CD4-positive, alpha-beta T cell (primary cell): ENCODE data around the gene AGRN. TPM values are rescaled to one million over a fixed set of nuclear protein-coding genes. Genes with fewer than 3 reads are reported as not detected.
"Not testable (repeated sequence)": the region's sequence is repeated elsewhere in the genome, so short reads cannot be mapped to it uniquely, and the experiment has no call there.

Experiments used
- ATAC-seq: fragments of 200-7000 bp; cut with Tn5 transposase; one replicate; pipeline ENCODE4 v1.10.0; 2022; ENCODE audit warnings: mild to moderate bottlenecking; ENCODE audit not compliant: poor library complexity
- CTCF ChIA-PET: fragments of 350-600 bp; sonication (Branson Sonifier 250); formaldehyde crosslinking; loops from one replicate; lab custom pipeline; 2021; ENCODE audit warnings: antibody characterized with exemption, inconsistent platforms; lab: Charles Lee
- POLR2A ChIA-PET: fragments of 350-600 bp; sonication (Branson Sonifier 250); formaldehyde crosslinking; loops from one replicate; lab custom pipeline; 2021; ENCODE audit warnings: antibody characterized with exemption, inconsistent platforms; lab: Charles Lee
- DNase-seq, 14 experiments: peaks; one replicate each; pipeline ENCODE4 v3.0.0-alpha.2; 2013 to 2020; ENCODE audit warnings: mixed read lengths in 2 of 14
- H3K27ac ChIP-seq, 2 donors: one replicate each; pipeline versions ENCODE4 v1.5.1 to v1.7.0; 2013; ENCODE audit warnings: low read length in 2 of 2, low read depth in 1 of 2, mild to moderate bottlenecking in 1 of 2
- H3K27me3 ChIP-seq, 2 experiments: 1 replicate in 1 of 2; 2 replicates in 1 of 2; pipeline versions ENCODE4 v1.6.1 to v1.7.0; 2013; ENCODE audit warnings: low read length in 2 of 2, control low read depth in 1 of 2, mild to moderate bottlenecking in 1 of 2, moderate library complexity in 1 of 2; ENCODE audit not compliant: insufficient read depth in 2 of 2, control insufficient read depth in 1 of 2
- H3K36me3 ChIP-seq: one replicate; pipeline ENCODE4 v1.6.1; 2013; ENCODE audit warnings: low read length, control low read depth; ENCODE audit not compliant: insufficient read depth
- H3K4me1 ChIP-seq: one replicate; pipeline ENCODE4 v1.6.1; 2013; ENCODE audit warnings: low read length, control low read depth; ENCODE audit not compliant: insufficient read depth
- H3K4me3 ChIP-seq: one replicate; pipeline ENCODE4 v1.5.1; 2013; ENCODE audit warnings: mild to moderate bottlenecking, low read length, moderate library complexity
- H3K9me3 ChIP-seq, 2 experiments: 1 replicate in 1 of 2; 2 replicates in 1 of 2; pipeline versions ENCODE4 v1.6.1 to v1.7.0; 2013; ENCODE audit warnings: low read length in 2 of 2, mild to moderate bottlenecking in 2 of 2, control low read depth in 1 of 2, moderate library complexity in 1 of 2; ENCODE audit not compliant: control insufficient read depth in 1 of 2, insufficient read depth in 1 of 2
- H3K27ac Mint-ChIP-seq: one replicate; pipeline ENCODE4 v1.8.0; 2020; ENCODE audit warnings: mixed read lengths
- H3K27me3 Mint-ChIP-seq: one replicate; pipeline ENCODE4 v1.8.0; 2021; ENCODE audit warnings: mixed read lengths
- H3K36me3 Mint-ChIP-seq: one replicate; pipeline ENCODE4 v1.8.0; 2021; ENCODE audit warnings: low read depth, mixed read lengths
- H3K4me1 Mint-ChIP-seq: one replicate; pipeline ENCODE4 v1.8.0; 2021; ENCODE audit warnings: low read depth, mixed read lengths
- H3K4me3 Mint-ChIP-seq: one replicate; pipeline ENCODE4 v1.8.0; 2020; ENCODE audit warnings: mild to moderate bottlenecking, mixed read lengths
- H3K9me3 Mint-ChIP-seq: one replicate; pipeline ENCODE4 v1.8.0; 2020; ENCODE audit warnings: mixed read lengths
- intact Hi-C, 2 experiments: fragments of 100-400 bp; cut with DNase I in 1 of 2; cut with micrococcal nuclease in 1 of 2; formaldehyde crosslinking; loops; one replicate each; pipeline versions ENCODE4 v1.15.1 to v1.9.0; 2023 to 2025; cut with DNase I, micrococcal nuclease
- total RNA-seq, 174 experiments: library from RNA in 2 of 174; stranded (reverse) in 2 of 174; gene quantifications; one replicate each; pipeline ENCODE4 v1.2.3 and lab custom pipeline; 2021 to 2026
- TF ChIP-seq, protein P1 (sequence below): fragments of 200-600 bp; IDR thresholded peaks from one replicate; pipeline ENCODE4 v1.8.0; 2022; ENCODE audit warnings: antibody characterized with exemption, mild to moderate bottlenecking

The AGRN gene
- total RNA-seq, 2 experiments from 2014 or later: 1.5 to 2.0 TPM

DNA sequence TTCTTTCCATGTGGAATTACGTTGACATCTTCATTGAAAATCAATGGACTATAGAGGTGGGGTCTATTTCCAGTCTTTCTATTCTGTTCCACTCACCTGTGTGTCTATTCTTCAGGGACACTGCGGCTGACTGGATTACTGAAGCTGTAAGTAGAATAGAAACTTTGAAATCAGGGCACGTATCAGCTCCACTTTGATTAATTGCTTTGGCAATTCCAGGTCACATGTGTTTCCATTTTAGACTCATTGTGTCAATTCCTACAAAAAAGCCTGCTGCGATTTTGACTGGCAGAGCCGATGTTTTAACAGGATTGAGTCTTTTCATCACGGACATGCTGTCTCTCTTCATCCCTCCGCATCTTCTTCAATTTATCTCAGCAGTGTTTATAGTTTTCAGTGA is 75.1 kb downstream of the AGRN start:
- Mint-ChIP-seq H3K27me3 (peaks cover 4% of the 10 kb centered on the region), H3K4me1 (peaks cover 12% of the 10 kb centered on the region), H3K9me3 (no peaks in the 10 kb centered on the region), H3K36me3 (no peaks in the 10 kb centered on the region), H3K27ac (no peak overlapping the region), H3K4me3 (no peak overlapping the region)
- Histone ChIP-seq H3K27ac (no peak overlapping the region), H3K27me3 (no peaks in the 10 kb centered on the region), H3K36me3 (no peaks in the 10 kb centered on the region), H3K9me3 (peaks cover 0 to 15% of the 10 kb centered on the region in 2 experiments), H3K4me1 (peaks cover 10% of the 10 kb centered on the region), H3K4me3 (no peak overlapping the region)
- ATAC-seq: no peak
- TF ChIP-seq, protein P1, sequence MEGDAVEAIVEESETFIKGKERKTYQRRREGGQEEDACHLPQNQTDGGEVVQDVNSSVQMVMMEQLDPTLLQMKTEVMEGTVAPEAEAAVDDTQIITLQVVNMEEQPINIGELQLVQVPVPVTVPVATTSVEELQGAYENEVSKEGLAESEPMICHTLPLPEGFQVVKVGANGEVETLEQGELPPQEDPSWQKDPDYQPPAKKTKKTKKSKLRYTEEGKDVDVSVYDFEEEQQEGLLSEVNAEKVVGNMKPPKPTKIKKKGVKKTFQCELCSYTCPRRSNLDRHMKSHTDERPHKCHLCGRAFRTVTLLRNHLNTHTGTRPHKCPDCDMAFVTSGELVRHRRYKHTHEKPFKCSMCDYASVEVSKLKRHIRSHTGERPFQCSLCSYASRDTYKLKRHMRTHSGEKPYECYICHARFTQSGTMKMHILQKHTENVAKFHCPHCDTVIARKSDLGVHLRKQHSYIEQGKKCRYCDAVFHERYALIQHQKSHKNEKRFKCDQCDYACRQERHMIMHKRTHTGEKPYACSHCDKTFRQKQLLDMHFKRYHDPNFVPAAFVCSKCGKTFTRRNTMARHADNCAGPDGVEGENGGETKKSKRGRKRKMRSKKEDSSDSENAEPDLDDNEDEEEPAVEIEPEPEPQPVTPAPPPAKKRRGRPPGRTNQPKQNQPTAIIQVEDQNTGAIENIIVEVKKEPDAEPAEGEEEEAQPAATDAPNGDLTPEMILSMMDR: no peak
- intact Hi-C loops: no loop called here
- ChIA-PET POLR2A (no interaction called here), CTCF (no interaction called here)
- DNase-seq: no peak

DNA sequence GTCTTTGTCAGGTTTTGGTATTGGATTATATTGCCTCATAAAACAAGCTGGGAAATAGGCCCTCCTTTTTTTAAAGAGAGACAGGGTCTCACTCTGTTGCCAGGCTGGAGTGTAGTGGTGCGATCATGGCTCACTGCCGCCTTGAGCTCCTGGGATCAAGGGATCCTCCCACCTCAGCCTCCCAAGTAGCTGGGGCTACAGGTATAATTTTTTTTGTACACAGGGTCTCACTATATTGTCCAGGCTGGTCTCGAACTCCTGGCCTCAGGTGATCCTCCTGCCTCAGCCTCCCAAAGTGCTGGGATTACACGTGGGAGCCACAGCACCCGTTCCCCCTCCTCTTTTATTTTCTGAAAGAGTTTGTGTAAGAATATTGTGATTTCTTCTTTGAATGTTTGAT is 76.2 kb downstream of the AGRN start:
- CTCF ChIA-PET, H3K36me3 ChIP-seq, H3K27me3 Mint-ChIP-seq, H3K27ac Mint-ChIP-seq, intact Hi-C loops, H3K27me3 ChIP-seq, DNase-seq, H3K27ac ChIP-seq, H3K4me3 Mint-ChIP-seq, H3K4me3 ChIP-seq, H3K9me3 Mint-ChIP-seq, POLR2A ChIA-PET, H3K36me3 Mint-ChIP-seq, ATAC-seq: not testable (repeated sequence)
- peaks cover 12% of the 10 kb centered on the region for H3K4me1 Mint-ChIP-seq
- peaks cover 0 to 19% of the 10 kb centered on the region in 2 experiments for H3K9me3 ChIP-seq
- H3K4me1 ChIP-seq: peaks cover 13% of the 10 kb centered on the region

DNA sequence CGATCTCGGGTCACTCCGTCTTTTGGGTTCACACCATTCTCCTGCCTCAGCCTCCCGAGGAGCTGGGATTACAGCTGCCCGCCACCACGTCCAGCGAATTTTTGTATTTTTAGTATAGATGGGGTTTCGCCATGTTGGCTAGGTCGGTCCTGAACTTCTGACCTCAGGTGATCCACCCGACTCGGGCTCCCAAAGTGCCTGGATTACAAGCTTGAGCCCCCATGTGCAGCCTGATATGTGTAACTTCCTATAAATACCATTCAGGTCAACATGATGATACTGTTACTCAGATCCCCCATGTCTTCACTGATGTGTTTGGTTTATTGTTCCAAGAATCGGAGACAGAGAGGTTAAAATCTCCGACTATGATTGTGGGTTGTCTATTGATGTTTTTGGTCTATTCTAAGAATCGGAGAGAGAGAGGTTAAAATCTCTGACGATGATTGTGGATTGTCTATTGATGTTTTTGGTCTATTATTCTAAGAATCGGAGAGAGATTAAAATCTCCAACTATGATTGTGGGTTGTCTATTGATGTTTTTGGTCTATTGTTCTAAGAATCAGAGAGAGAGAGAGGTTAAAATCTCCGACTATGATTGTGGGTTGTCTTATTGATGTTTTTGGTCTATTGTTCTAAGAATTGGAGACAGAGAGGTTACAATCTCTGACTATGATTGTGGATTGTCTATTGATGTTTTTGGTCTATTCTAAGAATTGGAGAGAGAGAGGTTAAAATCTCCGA is 78.9 kb downstream of the AGRN start:
- Histone ChIP-seq H3K27ac (no peak overlapping the region), H3K36me3 (no peaks in the 10 kb centered on the region), H3K4me3 (no peak overlapping the region), H3K4me1 (peaks cover 18% of the 10 kb centered on the region), H3K9me3 (peaks cover 0 to 19% of the 10 kb centered on the region in 2 experiments), H3K27me3 (no peaks in the 10 kb centered on the region)
- ATAC-seq: no peak
- Mint-ChIP-seq H3K36me3 (no peaks in the 10 kb centered on the region), H3K27me3 (peaks cover 4% of the 10 kb centered on the region), H3K4me3 (peak overlapping the region; percentile 1), H3K4me1 (peaks cover 20% of the 10 kb centered on the region), H3K27ac (peak overlapping the region; percentile 14), H3K9me3 (peaks cover 2% of the 10 kb centered on the region)
- intact Hi-C loops: no loop called here
- POLR2A ChIA-PET: no interaction called here
- peak in 4 of 14 experiments; percentile 1 to 76 (median 50) for DNase-seq
- CTCF ChIA-PET: no interaction called here
- TF ChIP-seq, protein P1: no peak
